PFSK-1 (cell line): ENCODE results near the gene FBXL14.

Experiments used
- FOXP2 ChIP-seq: optimal IDR thresholded peaks from 2 replicates; pipeline ENCODE3; 2011; ENCODE audit warnings: borderline replicate concordance, control low read depth, inconsistent platforms; ENCODE audit not compliant: insufficient read depth; ENCODE audit errors: extremely low read length, extremely low read depth
- POLR2AphosphoS5 ChIP-seq: IDR thresholded peaks from 2 replicates; pipeline ENCODE4 v1.6.1; 2012; ENCODE audit warnings: low read depth, mild to moderate bottlenecking, control low read depth, low read length, moderate library complexity
- SIN3A ChIP-seq: IDR thresholded peaks from 2 replicates; pipeline ENCODE4 v1.6.1; 2012; ENCODE audit warnings: mild to moderate bottlenecking, low read length, moderate library complexity, borderline replicate concordance; ENCODE audit not compliant: insufficient read depth
- TAF1 ChIP-seq: IDR thresholded peaks from 2 replicates; pipeline ENCODE4 v1.6.1; 2012; ENCODE audit warnings: low read length, control low read depth, borderline replicate concordance; ENCODE audit not compliant: insufficient read depth
- TF ChIP-seq, protein P1 (sequence below), 2 experiments: IDR thresholded peaks; 2 replicates each; pipeline versions ENCODE4 v1.6.1 to v1.8.0; 2011 to 2012; ENCODE audit warnings: low read depth in 2 of 2, low read length in 2 of 2, control low read depth in 1 of 2, inconsistent platforms in 1 of 2, mild to moderate bottlenecking in 1 of 2, moderate library complexity in 1 of 2; ENCODE audit not compliant: insufficient read depth in 1 of 2

FBXL14 gene

GRCh38 chr12:1619587-1619986 lies 25.2 kb upstream of the FBXL14 start:
- TF ChIP-seq SIN3A (no peak), FOXP2 (no peak), TAF1 (no peak), POLR2AphosphoS5 (no peak)
- TF ChIP-seq, protein P1, sequence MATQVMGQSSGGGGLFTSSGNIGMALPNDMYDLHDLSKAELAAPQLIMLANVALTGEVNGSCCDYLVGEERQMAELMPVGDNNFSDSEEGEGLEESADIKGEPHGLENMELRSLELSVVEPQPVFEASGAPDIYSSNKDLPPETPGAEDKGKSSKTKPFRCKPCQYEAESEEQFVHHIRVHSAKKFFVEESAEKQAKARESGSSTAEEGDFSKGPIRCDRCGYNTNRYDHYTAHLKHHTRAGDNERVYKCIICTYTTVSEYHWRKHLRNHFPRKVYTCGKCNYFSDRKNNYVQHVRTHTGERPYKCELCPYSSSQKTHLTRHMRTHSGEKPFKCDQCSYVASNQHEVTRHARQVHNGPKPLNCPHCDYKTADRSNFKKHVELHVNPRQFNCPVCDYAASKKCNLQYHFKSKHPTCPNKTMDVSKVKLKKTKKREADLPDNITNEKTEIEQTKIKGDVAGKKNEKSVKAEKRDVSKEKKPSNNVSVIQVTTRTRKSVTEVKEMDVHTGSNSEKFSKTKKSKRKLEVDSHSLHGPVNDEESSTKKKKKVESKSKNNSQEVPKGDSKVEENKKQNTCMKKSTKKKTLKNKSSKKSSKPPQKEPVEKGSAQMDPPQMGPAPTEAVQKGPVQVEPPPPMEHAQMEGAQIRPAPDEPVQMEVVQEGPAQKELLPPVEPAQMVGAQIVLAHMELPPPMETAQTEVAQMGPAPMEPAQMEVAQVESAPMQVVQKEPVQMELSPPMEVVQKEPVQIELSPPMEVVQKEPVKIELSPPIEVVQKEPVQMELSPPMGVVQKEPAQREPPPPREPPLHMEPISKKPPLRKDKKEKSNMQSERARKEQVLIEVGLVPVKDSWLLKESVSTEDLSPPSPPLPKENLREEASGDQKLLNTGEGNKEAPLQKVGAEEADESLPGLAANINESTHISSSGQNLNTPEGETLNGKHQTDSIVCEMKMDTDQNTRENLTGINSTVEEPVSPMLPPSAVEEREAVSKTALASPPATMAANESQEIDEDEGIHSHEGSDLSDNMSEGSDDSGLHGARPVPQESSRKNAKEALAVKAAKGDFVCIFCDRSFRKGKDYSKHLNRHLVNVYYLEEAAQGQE (IDR thresholded peaks at IDR 0.05; ENCODE audit: insufficient read depth in 1 of 2, low read depth in 2 of 2, low read length in 2 of 2): no peak

GRCh38 chr12:1619159-1619558 lies 24.8 kb upstream of the FBXL14 start:
- TF ChIP-seq SIN3A (no peak), TAF1 (no peak)
- TF ChIP-seq, protein P1 (IDR thresholded peaks at IDR 0.05; ENCODE audit: insufficient read depth in 1 of 2, low read depth in 2 of 2, low read length in 2 of 2): no peak

GRCh38 chr12:1618489-1618888 lies 24.1 kb upstream of the FBXL14 start:
- no peak for TF ChIP-seq TAF1
- no peak for TF ChIP-seq POLR2AphosphoS5
- TF ChIP-seq, protein P1 (IDR thresholded peaks at IDR 0.05; ENCODE audit: insufficient read depth in 1 of 2, low read depth in 2 of 2, low read length in 2 of 2): no peak
- TF ChIP-seq FOXP2: no peak
- TF ChIP-seq SIN3A: no peak

- TF ChIP-seq POLR2AphosphoS5 (no peak), SIN3A (no peak), TAF1 (no peak), FOXP2 (no peak)
- TF ChIP-seq, protein P1 (IDR thresholded peaks at IDR 0.05; ENCODE audit: insufficient read depth in 1 of 2, low read depth in 2 of 2, low read length in 2 of 2): no peak
Measured at GRCh38 chr12:1616233-1617066, 22.1 kb upstream of the FBXL14 start.

DNA sequence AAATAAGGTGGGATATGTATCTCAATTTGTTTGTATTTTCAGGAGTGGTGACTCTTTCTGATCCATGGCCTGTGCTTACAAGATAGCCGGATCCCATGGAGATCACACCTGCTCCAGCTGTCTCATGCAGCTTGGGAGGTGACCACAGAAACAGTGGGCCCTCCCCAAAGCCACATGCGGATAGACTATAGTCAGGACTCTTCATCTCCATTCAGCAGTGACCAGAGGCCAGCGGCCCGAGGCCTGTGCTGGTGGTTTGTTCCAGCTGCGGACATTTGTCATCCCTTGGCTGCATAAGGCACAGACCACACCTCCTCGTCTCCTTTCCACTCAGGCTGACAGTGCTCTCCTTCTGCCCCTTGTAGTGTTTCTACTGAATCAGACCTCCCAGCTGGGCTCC lies 20.0 kb upstream of the FBXL14 start:
- TF ChIP-seq, protein P1 (IDR thresholded peaks at IDR 0.05; ENCODE audit: insufficient read depth in 1 of 2, low read depth in 2 of 2, low read length in 2 of 2): no peak
- TF ChIP-seq TAF1: no peak
- TF ChIP-seq SIN3A: no peak
- no peak for TF ChIP-seq POLR2AphosphoS5
- no peak for TF ChIP-seq FOXP2
